ENCODE results near the gene MAEL.

DNA sequence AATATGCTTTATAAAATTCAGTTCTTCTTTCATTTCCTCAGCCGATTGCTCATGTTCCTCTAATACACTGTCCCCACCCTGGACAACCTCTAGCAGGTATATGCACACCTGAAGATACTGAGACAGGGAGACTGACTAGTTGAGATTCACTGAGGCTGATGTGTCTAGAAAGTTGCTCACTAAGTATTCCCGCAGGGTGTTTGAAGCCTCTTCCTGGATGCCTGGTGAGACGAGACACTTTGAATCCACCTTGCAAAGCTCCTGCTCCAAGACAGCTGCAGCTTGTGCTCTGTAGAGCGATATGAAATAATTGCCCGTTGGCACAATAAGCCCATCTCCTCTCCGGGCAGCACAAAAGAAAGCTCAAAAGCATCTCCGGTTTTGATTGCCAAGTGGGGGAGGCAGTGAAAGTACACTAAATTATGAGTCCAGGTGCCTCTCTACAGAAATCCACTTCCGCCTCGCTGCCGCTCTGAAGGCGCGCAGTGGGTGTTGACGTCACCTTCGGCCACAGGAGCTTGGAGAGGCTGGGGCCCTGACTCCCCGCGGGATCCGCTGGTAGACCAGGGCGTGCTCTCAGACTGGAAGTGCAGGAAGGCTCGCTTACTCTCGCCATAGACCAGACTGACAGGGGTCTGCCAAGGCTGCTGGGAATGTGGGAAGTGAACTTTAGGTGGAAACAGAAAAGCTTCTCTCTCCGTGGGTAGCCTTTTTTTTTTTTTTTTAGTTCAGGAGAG, 54.8 kb downstream of the MAEL start:
- TF ChIP-seq, protein P1, sequence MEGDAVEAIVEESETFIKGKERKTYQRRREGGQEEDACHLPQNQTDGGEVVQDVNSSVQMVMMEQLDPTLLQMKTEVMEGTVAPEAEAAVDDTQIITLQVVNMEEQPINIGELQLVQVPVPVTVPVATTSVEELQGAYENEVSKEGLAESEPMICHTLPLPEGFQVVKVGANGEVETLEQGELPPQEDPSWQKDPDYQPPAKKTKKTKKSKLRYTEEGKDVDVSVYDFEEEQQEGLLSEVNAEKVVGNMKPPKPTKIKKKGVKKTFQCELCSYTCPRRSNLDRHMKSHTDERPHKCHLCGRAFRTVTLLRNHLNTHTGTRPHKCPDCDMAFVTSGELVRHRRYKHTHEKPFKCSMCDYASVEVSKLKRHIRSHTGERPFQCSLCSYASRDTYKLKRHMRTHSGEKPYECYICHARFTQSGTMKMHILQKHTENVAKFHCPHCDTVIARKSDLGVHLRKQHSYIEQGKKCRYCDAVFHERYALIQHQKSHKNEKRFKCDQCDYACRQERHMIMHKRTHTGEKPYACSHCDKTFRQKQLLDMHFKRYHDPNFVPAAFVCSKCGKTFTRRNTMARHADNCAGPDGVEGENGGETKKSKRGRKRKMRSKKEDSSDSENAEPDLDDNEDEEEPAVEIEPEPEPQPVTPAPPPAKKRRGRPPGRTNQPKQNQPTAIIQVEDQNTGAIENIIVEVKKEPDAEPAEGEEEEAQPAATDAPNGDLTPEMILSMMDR (IDR thresholded peaks at IDR 0.05): no peak
- TF ChIP-seq ZFX (IDR thresholded peaks at IDR 0.05; ENCODE audit: borderline replicate concordance): no peak
